H1 (cell line): ENCODE measurements around the gene STX2. TPM values are rescaled to one million over a fixed set of nuclear protein-coding genes. Genes with fewer than 3 reads are reported as not detected.

Source experiments
- CTCF ChIA-PET: fragments of 300-600 bp; sonication (Branson Sonifier 250); formaldehyde crosslinking; loops from one replicate; lab custom pipeline; 2021; ENCODE audit not compliant: partially characterized antibody; lab: Charles Lee
- POLR2A ChIA-PET: fragments of 300-600 bp; sonication (Branson Sonifier 250); formaldehyde crosslinking; loops from one replicate; lab custom pipeline; 2021; ENCODE audit warnings: inconsistent platforms; ENCODE audit not compliant: partially characterized antibody; lab: Charles Lee
- DNase-seq, 2 experiments: peaks; one replicate each; pipeline versions ENCODE4 v3.0.0 to v3.0.0-alpha.2; 2010 to 2022; ENCODE audit warnings: low spot score in 2 of 2, low read depth in 1 of 2, mixed read lengths in 1 of 2
- FAIRE-seq: peaks from 2 replicates; lab custom pipeline; 2011; peaks lifted over from hg19 to GRCh38; lab: Jason Lieb, UNC
- H2AFZ ChIP-seq: 2 replicates; pipeline ENCODE4 v1.8.1; 2012; ENCODE audit warnings: low read length, inconsistent platforms
- H2AK5ac ChIP-seq: 2 replicates; pipeline ENCODE4 v1.6.1; 2013; ENCODE audit warnings: low read depth, low read length
- H2BK120ac ChIP-seq: replicated peaks from 2 replicates; pipeline ENCODE3; 2013; ENCODE audit warnings: low read depth, low read length, inconsistent platforms
- H2BK12ac ChIP-seq: 2 replicates; pipeline ENCODE4 v1.6.1; 2013; ENCODE audit warnings: low read depth, low read length
- H2BK15ac ChIP-seq: 2 replicates; pipeline ENCODE4 v1.6.1; 2013; ENCODE audit warnings: low read length
- H2BK20ac ChIP-seq: 2 replicates; pipeline ENCODE4 v1.6.1; 2013; ENCODE audit warnings: low read length
- H2BK5ac ChIP-seq: 2 replicates; pipeline ENCODE4 v1.6.1; 2013; ENCODE audit warnings: low read depth, low read length
- H3K14ac ChIP-seq: 2 replicates; pipeline ENCODE4 v1.6.1; 2013; ENCODE audit warnings: inconsistent platforms; ENCODE audit not compliant: insufficient read length
- H3K18ac ChIP-seq: 2 replicates; pipeline ENCODE4 v1.6.1; 2013; ENCODE audit warnings: low read length; ENCODE audit errors: extremely low read depth
- H3K23ac ChIP-seq: 2 replicates; pipeline ENCODE4 v1.6.1; 2013; ENCODE audit warnings: inconsistent platforms; ENCODE audit not compliant: insufficient read length
- H3K23me2 ChIP-seq: 2 replicates; pipeline ENCODE4 v1.6.1; 2013; ENCODE audit warnings: low read depth, low read length
- H3K27ac ChIP-seq: 2 replicates; pipeline ENCODE4 v1.6.1; 2011; ENCODE audit warnings: low read depth, low read length, inconsistent platforms
- H3K27me3 ChIP-seq, 4 experiments: replicated peaks in 1 of 4; 1 replicate in 1 of 4; 2 replicates in 3 of 4; pipeline versions ENCODE4 v1.6.1 to v1.8.1; 2011 to 2013; ENCODE audit warnings: low read length in 3 of 4, mild to moderate bottlenecking in 3 of 4, inconsistent platforms in 2 of 4, mixed read lengths in 2 of 4, moderate library complexity in 1 of 4; ENCODE audit not compliant: control insufficient read depth in 3 of 4, insufficient read depth in 3 of 4; ENCODE audit errors: extremely low read depth in 1 of 4
- H3K36me3 ChIP-seq, 4 experiments: 2 replicates each; pipeline versions ENCODE4 v1.6.1 to v1.8.1; 2011 to 2013; ENCODE audit warnings: mild to moderate bottlenecking in 4 of 4, low read length in 3 of 4, moderate library complexity in 2 of 4, control low read depth in 1 of 4, inconsistent platforms in 1 of 4; ENCODE audit not compliant: insufficient read depth in 4 of 4, control insufficient read depth in 2 of 4
- H3K4ac ChIP-seq: replicated peaks from 2 replicates; pipeline ENCODE3; 2013; ENCODE audit warnings: low read length, low read depth, mixed read lengths, inconsistent platforms; ENCODE audit not compliant: insufficient read length
- H3K4me1 ChIP-seq, 4 experiments: replicated peaks in 1 of 4; 1 replicate in 1 of 4; 2 replicates in 3 of 4; pipeline versions ENCODE4 v1.6.1 to v1.8.1; 2011 to 2013; ENCODE audit warnings: low read length in 3 of 4, inconsistent platforms in 2 of 4, mixed read lengths in 1 of 4; ENCODE audit not compliant: insufficient read depth in 4 of 4, control insufficient read depth in 3 of 4
- H3K4me2 ChIP-seq, 2 experiments: 2 replicates each; pipeline versions ENCODE4 v1.6.1 to v1.8.1; 2011 to 2013; ENCODE audit warnings: low read depth in 2 of 2, low read length in 2 of 2, control low read depth in 1 of 2, inconsistent platforms in 1 of 2, mild to moderate bottlenecking in 1 of 2; ENCODE audit not compliant: insufficient read depth in 1 of 2
- H3K4me3 ChIP-seq, 4 experiments: fragments of 200-600, 300-600 bp in 1 of 4; sonication (generic), shearing (Covaris generic), sonication (Bioruptor Twin) in 1 of 4; 2 replicates each; pipeline versions ENCODE4 v1.5.1 to v1.8.1; 2011 to 2016; ENCODE audit warnings: low read length in 4 of 4, low read depth in 3 of 4, control low read depth in 2 of 4, inconsistent platforms in 2 of 4, mild to moderate bottlenecking in 2 of 4, mixed read lengths in 1 of 4, moderate library complexity in 1 of 4; ENCODE audit not compliant: insufficient read depth in 2 of 4; ENCODE audit errors: extremely low read depth in 1 of 4
- H3K56ac ChIP-seq: replicated peaks from 2 replicates; pipeline ENCODE3; 2013; ENCODE audit warnings: low read depth, mild to moderate bottlenecking, mixed read lengths, low read length, inconsistent platforms; ENCODE audit not compliant: insufficient read length
- H3K79me1 ChIP-seq: 2 replicates; pipeline ENCODE4 v1.6.1; 2013; ENCODE audit warnings: low read depth, low read length, control low read depth
- H3K79me2 ChIP-seq, 2 experiments: 2 replicates each; pipeline versions ENCODE4 v1.6.1 to v1.8.1; 2012 to 2013; ENCODE audit warnings: low read length in 2 of 2, mild to moderate bottlenecking in 2 of 2, inconsistent platforms in 1 of 2; ENCODE audit not compliant: insufficient read depth in 2 of 2, control insufficient read depth in 1 of 2
- H3K9ac ChIP-seq, 4 experiments: replicated peaks in 1 of 4; 1 replicate in 1 of 4; 2 replicates in 3 of 4; pipeline versions ENCODE4 v1.6.1 to v1.8.1; 2011 to 2013; ENCODE audit warnings: low read depth in 3 of 4, low read length in 3 of 4, control low read depth in 2 of 4, mild to moderate bottlenecking in 2 of 4, moderate library complexity in 2 of 4, inconsistent platforms in 1 of 4; ENCODE audit errors: extremely low read depth in 1 of 4
- H3K9me3 ChIP-seq, 2 experiments: 2 replicates each; pipeline versions ENCODE4 v1.6.1 to v1.8.1; 2012 to 2013; ENCODE audit warnings: mild to moderate bottlenecking in 2 of 2, moderate library complexity in 2 of 2, control low read depth in 1 of 2, inconsistent platforms in 1 of 2, low read depth in 1 of 2, low read length in 1 of 2, mixed read lengths in 1 of 2; ENCODE audit not compliant: insufficient read depth in 2 of 2
- H4K20me1 ChIP-seq, 2 experiments: replicated peaks in 1 of 2; 2 replicates each; pipeline versions ENCODE3 to v1.8.1; 2011 to 2013; ENCODE audit warnings: inconsistent platforms in 2 of 2, low read length in 2 of 2, mild to moderate bottlenecking in 1 of 2; ENCODE audit not compliant: insufficient read depth in 2 of 2, control insufficient read depth in 1 of 2
- H4K5ac ChIP-seq: 2 replicates; pipeline ENCODE4 v1.6.1; 2013; ENCODE audit warnings: low read length, low read depth, mixed read lengths, inconsistent platforms; ENCODE audit not compliant: insufficient read length
- H4K8ac ChIP-seq: 2 replicates; pipeline ENCODE4 v1.8.0; 2013; ENCODE audit warnings: mild to moderate bottlenecking, moderate library complexity, low read length, inconsistent platforms; ENCODE audit not compliant: insufficient read depth; ENCODE audit errors: extremely low read depth
- H4K91ac ChIP-seq: replicated peaks from 2 replicates; pipeline ENCODE3; 2013; ENCODE audit warnings: low read length, mixed read lengths, inconsistent platforms; ENCODE audit not compliant: insufficient read length
- CBX8 ChIP-seq: fragments of 300-800, 300-1000 bp; sonication (generic); IDR thresholded peaks from 2 replicates; pipeline ENCODE4 v1.7.1; 2016; ENCODE audit warnings: low read depth, low read length, borderline replicate concordance
- CTBP2 ChIP-seq: IDR thresholded peaks from 2 replicates; pipeline ENCODE4 v1.7.0; 2011; ENCODE audit warnings: borderline replicate concordance, mild to moderate bottlenecking, moderate library complexity, mixed read lengths, low read length; ENCODE audit not compliant: insufficient read depth, insufficient read length
- GABPA ChIP-seq: IDR thresholded peaks from 2 replicates; pipeline ENCODE4 v1.6.1; 2011; ENCODE audit warnings: mild to moderate bottlenecking, low read length, moderate library complexity, borderline replicate concordance; ENCODE audit not compliant: insufficient read depth
- KDM5A ChIP-seq: fragments of 200-600 bp; IDR thresholded peaks from 2 replicates; pipeline ENCODE4 v1.7.1; 2012; ENCODE audit warnings: mild to moderate bottlenecking, low read length, inconsistent platforms, mixed read lengths
- NANOG ChIP-seq: IDR thresholded peaks from 2 replicates; pipeline ENCODE4 v1.6.1; 2011; ENCODE audit warnings: low read length, low read depth, mild to moderate bottlenecking, inconsistent platforms; ENCODE audit not compliant: insufficient read depth, poor library complexity, severe bottlenecking
- PHF8 ChIP-seq: fragments of 200-600 bp; sonication (generic); conservative IDR thresholded peaks from 2 replicates; pipeline ENCODE4 v1.7.1; 2012; ENCODE audit warnings: low read depth, mild to moderate bottlenecking, inconsistent platforms, low read length, moderate library complexity
- POLR2AphosphoS5 ChIP-seq: IDR thresholded peaks from 2 replicates; pipeline ENCODE4 v1.6.1; 2011; ENCODE audit warnings: low read depth, low read length
- RFX5 ChIP-seq: IDR thresholded peaks from 2 replicates; pipeline ENCODE4 v1.6.1; 2011; ENCODE audit warnings: low read depth, low read length, improper control_type of control experiment, borderline replicate concordance
- SAP30 ChIP-seq: fragments of 300-600 bp; sonication (generic); IDR thresholded peaks from 2 replicates; pipeline ENCODE4 v1.7.1; 2012; ENCODE audit warnings: low read length, moderate library complexity, mild to moderate bottlenecking, inconsistent platforms; ENCODE audit not compliant: insufficient read depth, insufficient replicate concordance
- TAF7 ChIP-seq: optimal IDR thresholded peaks from 2 replicates; pipeline ENCODE3; 2011; ENCODE audit warnings: low read depth, mild to moderate bottlenecking, inconsistent platforms, low read length, moderate library complexity, borderline replicate concordance
- TCF12 ChIP-seq: IDR thresholded peaks from 2 replicates; pipeline ENCODE4 v1.6.1; 2011; ENCODE audit warnings: low read depth, mild to moderate bottlenecking, low read length
- WGBS, 2 experiments: shearing (Covaris generic) in 1 of 2; methylation state at CpG; one replicate each; pipeline versions ENCODE4 v1.1.6 to v1.1.7; 2013 to 2015; ENCODE audit warnings: low lambda C conversion rate in 2 of 2, mixed read lengths in 2 of 2, inconsistent platforms in 1 of 2, low coverage in 1 of 2, missing lambda C conversion rate in 1 of 2; ENCODE audit not compliant: insufficient replicate concordance in 2 of 2, insufficient coverage in 1 of 2, insufficient read length in 1 of 2; ENCODE audit errors: extremely low coverage in 1 of 2, missing lambda C conversion rate in 1 of 2; 5-methylcytosine and 5-hydroxymethylcytosine counted together
- polyA plus RNA-seq, 7 experiments: library from polyadenylated mRNA; depleted of rRNA in 3 of 7; stranded (reverse) in 5 of 7; unstranded in 2 of 7; fragments of >200 nt in 5 of 7; fragments of 200-250 nt in 2 of 7; gene quantifications; 1 replicate in 5 of 7; 2 replicates in 1 of 7; 4 replicates in 1 of 7; pipeline versions ENCODE4 v1.2.1 to v1.2.3, GENCODE V29; 2011 to 2013; ENCODE audit warnings: missing spikeins in 2 of 7, mixed read lengths in 2 of 7
- total RNA-seq: library from RNA; stranded (reverse); fragmentation: NEBNext Ultra II Directional; extraction: Animal tissue kit (Norgen Biotek cat#: 25700); gene quantifications from 2 replicates; pipeline ENCODE4 v1.2.1, GENCODE V29; 2021
- TF ChIP-seq, protein P1 (sequence below): IDR thresholded peaks from 2 replicates; pipeline ENCODE4 v1.6.1; 2011; ENCODE audit warnings: low read length, improper control_type of control experiment

Gene STX2
- total and polyA plus RNA-seq, 2 of the 8 experiments (the other 6 are each of a cell fraction or from before 2014, with no cell fraction given): 20.0 to 26.3 TPM

DNA sequence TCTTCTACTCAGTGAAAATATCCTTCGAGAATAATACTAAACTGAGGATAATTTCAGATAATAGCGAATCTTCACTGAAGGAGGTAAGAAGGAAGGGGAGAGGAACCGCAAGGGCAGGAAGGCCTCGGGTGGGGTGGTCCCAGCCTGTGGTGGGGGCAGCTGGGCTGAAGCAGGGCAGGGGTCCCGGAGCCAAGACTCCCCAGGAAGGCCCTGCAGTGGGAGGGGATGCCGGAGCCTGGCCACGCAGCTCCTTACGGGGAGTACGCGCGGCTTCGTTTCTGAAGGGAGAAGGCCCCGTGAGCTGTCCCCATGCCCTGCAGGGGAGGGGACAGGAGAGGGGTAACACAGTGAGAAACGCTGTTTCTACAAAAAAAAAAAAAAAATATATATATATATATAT, 21.2 kb downstream of the STX2 start:
- Histone ChIP-seq H4K8ac (no peak overlapping the region; the same call in 1 of the 2 replicates), H3K9ac (no peak overlapping the region), H2BK20ac (no peak overlapping the region), H4K20me1 (peaks cover 0 to 2% of the 10 kb centered on the region in 2 experiments), H3K56ac (no peak overlapping the region), H3K27me3 (no peaks in the 10 kb centered on the region), H2BK120ac (no peak overlapping the region), H3K4me1 (peaks cover 5 to 21% (median 17%) of the 10 kb centered on the region in 4 experiments), H4K91ac (no peak overlapping the region), H3K23ac (no peak overlapping the region), H2BK15ac (no peak overlapping the region), H2AK5ac (no peak overlapping the region), H2BK12ac (no peak overlapping the region), H3K9me3 (no peaks in the 10 kb centered on the region), H3K4me3 (no peak overlapping the region), H4K5ac (no peak overlapping the region), H3K4me2 (no peak overlapping the region), H3K36me3 (peaks cover 0 to 6% (median 3%) of the 10 kb centered on the region in 4 experiments; a peak in 2 of 8 replicates), H2BK5ac (no peak overlapping the region), H3K23me2 (no peaks in the 10 kb centered on the region), H3K4ac (no peak overlapping the region), H3K18ac (no peak overlapping the region), H3K27ac (no peak overlapping the region), H3K79me1 (peaks cover 5% of the 10 kb centered on the region; the same call in 1 of the 2 replicates), H3K79me2 (no peaks in the 10 kb centered on the region; a peak in 1 of 4 replicates), H3K14ac (no peak overlapping the region), H2AFZ (no peak overlapping the region)
- no peak for DNase-seq
- FAIRE-seq: no peak
- WGBS, 2 experiments: 83% methylated on average over 13 of the region's 14 CpGs; no CpG with 5 or more reads in 1 of the 2 experiments
- ChIA-PET CTCF (interaction anchor here (0.7 to 8.3 kb wide), 14 partner anchors 8 to 286 kb away, joined by 3 to 55 read pairs (median 4); no protein-coding TSS in a partner anchor), POLR2A (interaction anchor here (0.8 to 1.3 kb wide), 2 partner anchors 60 to 61 kb away, joined by 3 read pairs; no protein-coding TSS in a partner anchor)
- TF ChIP-seq KDM5A (no peak), TCF12 (no peak), TAF7 (no peak), POLR2AphosphoS5 (no peak), PHF8 (no peak), CTBP2 (no peak), RFX5 (no peak), NANOG (no peak), SAP30 (no peak), CBX8 (no peak), GABPA (no peak)
- TF ChIP-seq, protein P1, sequence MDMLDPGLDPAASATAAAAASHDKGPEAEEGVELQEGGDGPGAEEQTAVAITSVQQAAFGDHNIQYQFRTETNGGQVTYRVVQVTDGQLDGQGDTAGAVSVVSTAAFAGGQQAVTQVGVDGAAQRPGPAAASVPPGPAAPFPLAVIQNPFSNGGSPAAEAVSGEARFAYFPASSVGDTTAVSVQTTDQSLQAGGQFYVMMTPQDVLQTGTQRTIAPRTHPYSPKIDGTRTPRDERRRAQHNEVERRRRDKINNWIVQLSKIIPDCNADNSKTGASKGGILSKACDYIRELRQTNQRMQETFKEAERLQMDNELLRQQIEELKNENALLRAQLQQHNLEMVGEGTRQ: no peak
